Kidney (tissue), 14 donors: ENCODE measurements around the gene HOXA2. TPM values are rescaled to one million over a fixed set of nuclear protein-coding genes. Genes with fewer than 3 reads are reported as not detected.

Experiments
- DNase-seq, 5 donors: peaks; one replicate each; pipeline ENCODE4 v3.0.0-alpha.2; 2013 to 2020
- FAIRE-seq: peaks from 2 replicates; lab custom pipeline; 2012; peaks lifted over from hg19 to GRCh38; lab: Jason Lieb, UNC
- H3K27ac ChIP-seq, 2 donors: one replicate each; pipeline ENCODE4 v1.7.0; 2013; ENCODE audit warnings: low read depth in 2 of 2, low read length in 2 of 2, inconsistent platforms in 1 of 2
- H3K27me3 ChIP-seq: one replicate; pipeline ENCODE4 v1.7.1; 2013; ENCODE audit warnings: low read length, inconsistent platforms; ENCODE audit not compliant: control insufficient read depth, insufficient read depth
- H3K36me3 ChIP-seq, 3 donors: one replicate each; pipeline versions ENCODE4 v1.7.0 to v1.7.1; 2013; ENCODE audit warnings: low read length in 3 of 3, control low read depth in 1 of 3, inconsistent platforms in 1 of 3; ENCODE audit not compliant: insufficient read depth in 3 of 3, control insufficient read depth in 2 of 3
- H3K4me1 ChIP-seq, 3 donors: one replicate each; pipeline versions ENCODE4 v1.7.0 to v1.7.1; 2013; ENCODE audit warnings: low read length in 3 of 3, inconsistent platforms in 1 of 3, low read depth in 1 of 3; ENCODE audit not compliant: control insufficient read depth in 2 of 3, insufficient read depth in 2 of 3
- H3K4me3 ChIP-seq, 3 donors: one replicate each; pipeline versions ENCODE4 v1.7.0 to v1.8.1; 2013; ENCODE audit warnings: low read length in 3 of 3, control low read depth in 1 of 3, inconsistent platforms in 1 of 3
- H3K9ac ChIP-seq, 3 donors: one replicate each; pipeline versions ENCODE4 v1.7.0 to v1.7.1; 2013; ENCODE audit warnings: low read length in 3 of 3, control low read depth in 1 of 3, inconsistent platforms in 1 of 3
- H3K9me3 ChIP-seq, 3 donors: one replicate each; pipeline versions ENCODE4 v1.7.0 to v1.7.1; 2013; ENCODE audit warnings: low read length in 3 of 3, control low read depth in 1 of 3, inconsistent platforms in 1 of 3; ENCODE audit not compliant: control insufficient read depth in 2 of 3, insufficient read depth in 1 of 3
- intact Hi-C: fragments of 100-400 bp; cut with DNase I; formaldehyde crosslinking; loops from one replicate; pipeline ENCODE4 v1.11.1; 2022
- polyA plus RNA-seq: library from polyadenylated mRNA; stranded (reverse); fragments of 350-450 nt; fragmentation: Illumina TruSeq; extraction: RNeasy Lipid Tissue Mini Kit (QIAGEN cat#74804); gene quantifications from one replicate; pipeline ENCODE4 v1.2.3, GENCODE V29; 2014; ENCODE audit warnings: low read depth, low replicate concordance; ENCODE audit not compliant: insufficient read depth
- total RNA-seq: library from RNA; stranded (reverse); fragmentation: NEBNext Ultra II Directional; extraction: Animal tissue kit (Norgen Biotek cat#: 25700); gene quantifications from one replicate; pipeline ENCODE4 v1.2.1, GENCODE V29; 2021
- TF ChIP-seq, protein P1 (sequence below): IDR thresholded peaks from 3 replicates; pipeline ENCODE4 v1.5.1; 2012; ENCODE audit warnings: mild to moderate bottlenecking, moderate library complexity, borderline replicate concordance; ENCODE audit not compliant: insufficient read depth; ENCODE audit errors: extremely low read depth
- donor health status: control.
- donor health status: control.
- donor health status: control.
- donor health status: control.
- donor health status: control.
- donor health status: DM: yes; HTN: yes; CAD: no.
- donor health status: Normal renal cell carcinoma (clear cell type).

The HOXA2 gene
- total and polyA plus RNA-seq, 2 donors from 2014 or later, result 1.3 to 2.9 TPM

- no peaks in the 10 kb centered on the region for H3K27me3 ChIP-seq
Measured at GRCh38 chr7:27112361-27112760, 9.9 kb upstream of the HOXA2 start.

GRCh38 chr7:27111751-27112277, 9.3 kb upstream of the HOXA2 start:
- no peaks in the 10 kb centered on the region for H3K9me3 ChIP-seq
- H3K36me3 ChIP-seq, result peaks cover 0 to 5% (median 4%) of the 10 kb centered on the region in 3 donors
- peak overlapping the region in 2 of 3 donors; percentile 69 to 94 for H3K4me3 ChIP-seq
- H3K4me1 ChIP-seq, result peaks cover 10 to 16% (median 13%) of the 10 kb centered on the region in 3 donors
- FAIRE-seq (no peak), DNase-seq (peak in 3 of 5 donors; percentile 66 to 93 (median 92))
- intact Hi-C loops, result no loop called here
- H3K27me3 ChIP-seq, result no peaks in the 10 kb centered on the region
- peak overlapping the region in 2 of 3 donors; percentile 92 to 94 for H3K9ac ChIP-seq
- H3K27ac ChIP-seq, result peak overlapping the region; percentile 85 to 97
- TF ChIP-seq, protein P1, sequence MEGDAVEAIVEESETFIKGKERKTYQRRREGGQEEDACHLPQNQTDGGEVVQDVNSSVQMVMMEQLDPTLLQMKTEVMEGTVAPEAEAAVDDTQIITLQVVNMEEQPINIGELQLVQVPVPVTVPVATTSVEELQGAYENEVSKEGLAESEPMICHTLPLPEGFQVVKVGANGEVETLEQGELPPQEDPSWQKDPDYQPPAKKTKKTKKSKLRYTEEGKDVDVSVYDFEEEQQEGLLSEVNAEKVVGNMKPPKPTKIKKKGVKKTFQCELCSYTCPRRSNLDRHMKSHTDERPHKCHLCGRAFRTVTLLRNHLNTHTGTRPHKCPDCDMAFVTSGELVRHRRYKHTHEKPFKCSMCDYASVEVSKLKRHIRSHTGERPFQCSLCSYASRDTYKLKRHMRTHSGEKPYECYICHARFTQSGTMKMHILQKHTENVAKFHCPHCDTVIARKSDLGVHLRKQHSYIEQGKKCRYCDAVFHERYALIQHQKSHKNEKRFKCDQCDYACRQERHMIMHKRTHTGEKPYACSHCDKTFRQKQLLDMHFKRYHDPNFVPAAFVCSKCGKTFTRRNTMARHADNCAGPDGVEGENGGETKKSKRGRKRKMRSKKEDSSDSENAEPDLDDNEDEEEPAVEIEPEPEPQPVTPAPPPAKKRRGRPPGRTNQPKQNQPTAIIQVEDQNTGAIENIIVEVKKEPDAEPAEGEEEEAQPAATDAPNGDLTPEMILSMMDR, result no peak

More at GRCh38 chr7:27112361-27112760, 9.9 kb upstream of the HOXA2 start:
- TF ChIP-seq, protein P1, result no peak
- Histone ChIP-seq H3K4me3 (peak overlapping the region; percentile 65 to 94 (median 69)), H3K4me1 (peaks cover 10 to 18% (median 13%) of the 10 kb centered on the region in 3 donors), H3K27ac (peak overlapping the region; percentile 96 to 97), H3K9me3 (no peaks in the 10 kb centered on the region), H3K36me3 (peaks cover 0 to 5% (median 5%) of the 10 kb centered on the region in 3 donors), H3K9ac (peak overlapping the region in 2 of 3 donors; percentile 92 to 94)
- intact Hi-C loops, result no loop called here
- FAIRE-seq, result no peak
- DNase-seq, result peak in 1 of 5 donors; percentile 52

DNA sequence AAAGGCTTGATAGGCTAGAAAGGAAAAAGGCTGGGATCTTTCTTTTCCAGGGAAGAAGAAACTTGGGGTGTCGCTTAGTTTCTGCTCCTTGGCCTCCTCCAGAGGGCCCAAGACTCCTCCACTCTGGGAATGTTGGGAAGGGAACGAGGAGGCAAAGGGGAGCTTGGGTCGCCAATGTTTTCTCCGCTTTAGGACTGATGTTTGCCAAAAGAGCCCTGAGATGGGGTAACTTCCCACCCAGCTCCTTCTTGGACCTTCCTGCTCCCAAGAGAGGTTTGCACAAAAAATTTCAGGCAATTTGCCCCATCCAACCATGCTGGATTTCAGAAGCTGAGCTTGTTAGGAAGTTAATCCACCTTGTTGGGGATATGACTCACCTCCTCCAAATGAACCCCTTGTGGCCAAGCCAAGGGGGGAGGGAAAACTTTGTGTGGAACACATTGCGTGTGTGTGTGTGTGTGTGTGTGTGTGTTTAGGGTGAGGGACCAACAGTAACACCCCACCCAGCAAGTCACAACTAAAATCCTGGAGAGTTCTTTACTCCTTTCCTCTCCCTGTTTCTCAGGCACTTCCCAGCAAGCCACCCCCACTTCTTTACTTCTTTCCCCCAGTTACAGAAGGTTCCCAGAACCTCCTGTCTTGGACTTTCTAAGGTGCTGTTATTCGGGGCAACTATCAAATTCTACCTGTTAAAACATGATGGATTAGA, 8.7 kb upstream of the HOXA2 start:
- Histone ChIP-seq H3K27ac (peak overlapping the region; percentile 85 to 97), H3K4me1 (peaks cover 10 to 17% (median 13%) of the 10 kb centered on the region in 3 donors), H3K4me3 (peak overlapping the region in 2 of 3 donors; percentile 26 to 69), H3K9me3 (no peaks in the 10 kb centered on the region), H3K27me3 (no peaks in the 10 kb centered on the region), H3K36me3 (peaks cover 0 to 5% (median 4%) of the 10 kb centered on the region in 3 donors), H3K9ac (peak overlapping the region in 2 of 3 donors; percentile 92 to 94)
- FAIRE-seq, result no peak
- intact Hi-C loops, result no loop called here
- peak in 4 of 5 donors; percentile 51 to 68 (median 56) for DNase-seq
- TF ChIP-seq, protein P1, result no peak
